GM13977 (cell line): Measurements from ENCODE around the gene DCLK1.

Experiments
- DNase-seq: peaks from one replicate; pipeline ENCODE4 v3.0.0; 2012; ENCODE audit warnings: low spot score
- CTCF ChIP-seq: IDR thresholded peaks from 2 replicates; pipeline ENCODE4 v1.5.1; 2012; ENCODE audit warnings: mild to moderate bottlenecking, control low read depth; ENCODE audit not compliant: insufficient read depth; ENCODE audit errors: extremely low read depth, missing control alignments
- in situ Hi-C: fragments of 300-500 bp; cut with MboI; formaldehyde crosslinking; loops from one replicate; pipeline ENCODE4 v1.12.0; 2022; ENCODE audit warnings: low sequenced_read_pairs, low pct_unique_long_range_greater_than_20kb, mixed read lengths, inconsistent platforms; ENCODE audit not compliant: unreplicated experiment

Gene DCLK1

GRCh38 chr13:36094478-36094877, 36.7 kb downstream of the DCLK1 start:
- no peak for DNase-seq
- in situ Hi-C loops, result no loop called here
- TF ChIP-seq CTCF, result no peak

- TF ChIP-seq CTCF, result no peak
- in situ Hi-C loops, result no loop called here
- no peak for DNase-seq
Observed at GRCh38 chr13:36090592-36090991, 40.6 kb downstream of the DCLK1 start.

GRCh38 chr13:36089130-36089647, 42.0 kb downstream of the DCLK1 start:
- no peak for DNase-seq
- no peak for TF ChIP-seq CTCF
- in situ Hi-C loops, result no loop called here

- in situ Hi-C loops, result no loop called here
- TF ChIP-seq CTCF, result no peak
- no peak for DNase-seq
Observed at GRCh38 chr13:36088463-36088862, 42.7 kb downstream of the DCLK1 start.

- DNase-seq, result no peak
- no peak for TF ChIP-seq CTCF
- in situ Hi-C loops, result no loop called here
Observed at GRCh38 chr13:36088001-36088400, 43.2 kb downstream of the DCLK1 start.

GRCh38 chr13:36086117-36086516, 45.1 kb downstream of the DCLK1 start:
- in situ Hi-C loops, result no loop called here
- DNase-seq, result no peak
- TF ChIP-seq CTCF, result no peak

- TF ChIP-seq CTCF, result no peak
- no peak for DNase-seq
- in situ Hi-C loops, result no loop called here
Observed at GRCh38 chr13:36084131-36084530, 47.1 kb downstream of the DCLK1 start.
